Measurements from ENCODE around the gene PLA2G7.

DNA sequence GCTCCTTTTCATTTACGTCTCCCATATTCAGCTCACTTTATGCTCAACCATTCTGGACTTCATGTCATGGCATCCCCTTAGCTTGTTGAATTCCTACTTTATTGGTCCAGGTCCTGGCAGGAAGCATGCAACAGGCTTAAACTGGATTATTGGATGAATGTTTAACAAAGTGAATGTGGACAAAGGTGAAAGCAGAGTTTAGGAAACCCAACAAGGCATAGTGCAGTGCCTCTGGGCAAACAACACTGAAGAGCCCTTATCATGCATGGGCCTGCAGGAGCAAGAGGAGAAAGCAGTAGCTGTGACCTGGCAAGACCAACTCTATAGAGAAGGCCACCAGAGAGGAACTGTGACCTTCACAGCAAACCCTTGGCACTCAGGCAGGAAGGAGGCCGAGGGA is 6.3 kb upstream of the PLA2G7 start:
- TF ChIP-seq, protein P1, sequence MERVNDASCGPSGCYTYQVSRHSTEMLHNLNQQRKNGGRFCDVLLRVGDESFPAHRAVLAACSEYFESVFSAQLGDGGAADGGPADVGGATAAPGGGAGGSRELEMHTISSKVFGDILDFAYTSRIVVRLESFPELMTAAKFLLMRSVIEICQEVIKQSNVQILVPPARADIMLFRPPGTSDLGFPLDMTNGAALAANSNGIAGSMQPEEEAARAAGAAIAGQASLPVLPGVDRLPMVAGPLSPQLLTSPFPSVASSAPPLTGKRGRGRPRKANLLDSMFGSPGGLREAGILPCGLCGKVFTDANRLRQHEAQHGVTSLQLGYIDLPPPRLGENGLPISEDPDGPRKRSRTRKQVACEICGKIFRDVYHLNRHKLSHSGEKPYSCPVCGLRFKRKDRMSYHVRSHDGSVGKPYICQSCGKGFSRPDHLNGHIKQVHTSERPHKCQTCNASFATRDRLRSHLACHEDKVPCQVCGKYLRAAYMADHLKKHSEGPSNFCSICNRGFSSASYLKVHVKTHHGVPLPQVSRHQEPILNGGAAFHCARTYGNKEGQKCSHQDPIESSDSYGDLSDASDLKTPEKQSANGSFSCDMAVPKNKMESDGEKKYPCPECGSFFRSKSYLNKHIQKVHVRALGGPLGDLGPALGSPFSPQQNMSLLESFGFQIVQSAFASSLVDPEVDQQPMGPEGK (CRISPR knock-in tag; IDR thresholded peaks at IDR 0.05; ENCODE audit: borderline replicate concordance): no peak
- TF ChIP-seq ZNF8 (CRISPR knock-in tag; IDR thresholded peaks at IDR 0.05): no peak
- TF ChIP-seq, protein P2, sequence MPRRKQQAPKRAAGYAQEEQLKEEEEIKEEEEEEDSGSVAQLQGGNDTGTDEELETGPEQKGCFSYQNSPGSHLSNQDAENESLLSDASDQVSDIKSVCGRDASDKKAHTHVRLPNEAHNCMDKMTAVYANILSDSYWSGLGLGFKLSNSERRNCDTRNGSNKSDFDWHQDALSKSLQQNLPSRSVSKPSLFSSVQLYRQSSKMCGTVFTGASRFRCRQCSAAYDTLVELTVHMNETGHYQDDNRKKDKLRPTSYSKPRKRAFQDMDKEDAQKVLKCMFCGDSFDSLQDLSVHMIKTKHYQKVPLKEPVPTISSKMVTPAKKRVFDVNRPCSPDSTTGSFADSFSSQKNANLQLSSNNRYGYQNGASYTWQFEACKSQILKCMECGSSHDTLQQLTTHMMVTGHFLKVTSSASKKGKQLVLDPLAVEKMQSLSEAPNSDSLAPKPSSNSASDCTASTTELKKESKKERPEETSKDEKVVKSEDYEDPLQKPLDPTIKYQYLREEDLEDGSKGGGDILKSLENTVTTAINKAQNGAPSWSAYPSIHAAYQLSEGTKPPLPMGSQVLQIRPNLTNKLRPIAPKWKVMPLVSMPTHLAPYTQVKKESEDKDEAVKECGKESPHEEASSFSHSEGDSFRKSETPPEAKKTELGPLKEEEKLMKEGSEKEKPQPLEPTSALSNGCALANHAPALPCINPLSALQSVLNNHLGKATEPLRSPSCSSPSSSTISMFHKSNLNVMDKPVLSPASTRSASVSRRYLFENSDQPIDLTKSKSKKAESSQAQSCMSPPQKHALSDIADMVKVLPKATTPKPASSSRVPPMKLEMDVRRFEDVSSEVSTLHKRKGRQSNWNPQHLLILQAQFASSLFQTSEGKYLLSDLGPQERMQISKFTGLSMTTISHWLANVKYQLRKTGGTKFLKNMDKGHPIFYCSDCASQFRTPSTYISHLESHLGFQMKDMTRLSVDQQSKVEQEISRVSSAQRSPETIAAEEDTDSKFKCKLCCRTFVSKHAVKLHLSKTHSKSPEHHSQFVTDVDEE (CRISPR knock-in tag; IDR thresholded peaks at IDR 0.05): no peak
